T-helper 2 cell treated with Interferon-gamma antibody and Interleukin-4, amounts not matched to agents 5 μg/mL and 100 μg/mL, for 36 hours (primary cell): ENCODE results near the gene AP5B1.
"Not testable (repeated sequence)": the region's sequence is repeated elsewhere in the genome, so short reads cannot be mapped to it uniquely, and the experiment has no call there.

Experiments
- DNase-seq: peaks from one replicate; pipeline ENCODE4 v3.0.0; 2021; ENCODE audit warnings: low spot score
- H3K27ac Mint-ChIP-seq: one replicate; pipeline ENCODE4 v1.8.0; 2021; ENCODE audit warnings: mild to moderate bottlenecking, mixed read lengths
- H3K27me3 Mint-ChIP-seq: one replicate; pipeline ENCODE4 v1.8.0; 2021; ENCODE audit warnings: low read depth, mixed read lengths
- H3K36me3 Mint-ChIP-seq: one replicate; pipeline ENCODE4 v1.8.0; 2021; ENCODE audit warnings: low read depth, mixed read lengths
- H3K4me1 Mint-ChIP-seq: one replicate; pipeline ENCODE4 v1.8.0; 2021; ENCODE audit warnings: low read depth, mixed read lengths
- H3K4me3 Mint-ChIP-seq: one replicate; pipeline ENCODE4 v1.8.0; 2022; ENCODE audit warnings: mild to moderate bottlenecking, moderate library complexity, mixed read lengths
- H3K9me3 Mint-ChIP-seq: one replicate; pipeline ENCODE4 v1.8.0; 2021; ENCODE audit warnings: mixed read lengths

AP5B1 gene

GRCh38 chr11:65773784-65774411, 6.9 kb downstream of the AP5B1 start:
- Mint-ChIP-seq H3K4me1 (peaks cover 6% of the 10 kb centered on the region), H3K36me3 (peaks cover 20% of the 10 kb centered on the region), H3K4me3 (no peak overlapping the region), H3K9me3 (no peaks in the 10 kb centered on the region), H3K27ac (no peak overlapping the region), H3K27me3 (no peaks in the 10 kb centered on the region)
- DNase-seq = no peak

- peaks cover 6% of the 10 kb centered on the region for H3K4me1 Mint-ChIP-seq
- no peak for DNase-seq
- peaks cover 8% of the 10 kb centered on the region for H3K36me3 Mint-ChIP-seq
- H3K9me3 Mint-ChIP-seq = no peaks in the 10 kb centered on the region
- H3K27ac Mint-ChIP-seq = no peak overlapping the region
- H3K4me3 Mint-ChIP-seq = no peak overlapping the region
- H3K27me3 Mint-ChIP-seq = no peaks in the 10 kb centered on the region
Measured at GRCh38 chr11:65771589-65772112, 9.1 kb downstream of the AP5B1 start.

- H3K9me3 Mint-ChIP-seq = no peaks in the 10 kb centered on the region
- no peaks in the 10 kb centered on the region for H3K27me3 Mint-ChIP-seq
- no peak overlapping the region for H3K27ac Mint-ChIP-seq
- DNase-seq = no peak
- peaks cover 6% of the 10 kb centered on the region for H3K36me3 Mint-ChIP-seq
- no peak overlapping the region for H3K4me3 Mint-ChIP-seq
- H3K4me1 Mint-ChIP-seq = peaks cover 6% of the 10 kb centered on the region
Measured at GRCh38 chr11:65770951-65771567, 9.7 kb downstream of the AP5B1 start.

- H3K27me3 Mint-ChIP-seq, H3K4me3 Mint-ChIP-seq, H3K9me3 Mint-ChIP-seq, H3K4me1 Mint-ChIP-seq, H3K36me3 Mint-ChIP-seq, DNase-seq, H3K27ac Mint-ChIP-seq: not testable (repeated sequence)
Measured at GRCh38 chr11:65767806-65768205, 13.0 kb downstream of the AP5B1 start.

GRCh38 chr11:65767406-65767805, 13.4 kb downstream of the AP5B1 start:
- Mint-ChIP-seq H3K27ac (no peak overlapping the region), H3K9me3 (no peaks in the 10 kb centered on the region), H3K36me3 (peaks cover 2% of the 10 kb centered on the region), H3K27me3 (no peaks in the 10 kb centered on the region), H3K4me3 (no peak overlapping the region), H3K4me1 (peaks cover 3% of the 10 kb centered on the region)
- no peak for DNase-seq

GRCh38 chr11:65766535-65766934, 14.2 kb downstream of the AP5B1 start:
- peaks cover 2% of the 10 kb centered on the region for H3K36me3 Mint-ChIP-seq
- H3K9me3 Mint-ChIP-seq = no peaks in the 10 kb centered on the region
- H3K4me1 Mint-ChIP-seq = peaks cover 3% of the 10 kb centered on the region
- no peak overlapping the region for H3K4me3 Mint-ChIP-seq
- H3K27me3 Mint-ChIP-seq = peaks cover under 1% of the 10 kb centered on the region
- DNase-seq = no peak
- H3K27ac Mint-ChIP-seq = no peak overlapping the region

GRCh38 chr11:65764434-65764833, 16.3 kb downstream of the AP5B1 start:
- Mint-ChIP-seq H3K36me3 (no peaks in the 10 kb centered on the region), H3K27ac (no peak overlapping the region), H3K27me3 (peaks cover 5% of the 10 kb centered on the region), H3K4me1 (no peaks in the 10 kb centered on the region), H3K9me3 (no peaks in the 10 kb centered on the region), H3K4me3 (no peak overlapping the region)
- DNase-seq = no peak

- H3K27me3 Mint-ChIP-seq, H3K36me3 Mint-ChIP-seq, H3K4me1 Mint-ChIP-seq, DNase-seq, H3K4me3 Mint-ChIP-seq, H3K27ac Mint-ChIP-seq, H3K9me3 Mint-ChIP-seq: not testable (repeated sequence)
Measured at GRCh38 chr11:65762816-65763215, 18.0 kb downstream of the AP5B1 start.

- not testable (repeated sequence) for DNase-seq, H3K4me1 Mint-ChIP-seq, H3K27me3 Mint-ChIP-seq, H3K4me3 Mint-ChIP-seq, H3K27ac Mint-ChIP-seq, H3K9me3 Mint-ChIP-seq, H3K36me3 Mint-ChIP-seq
Measured at GRCh38 chr11:65762169-65762568, 18.6 kb downstream of the AP5B1 start.

GRCh38 chr11:65745049-65745448, 35.7 kb downstream of the AP5B1 start:
- Mint-ChIP-seq H3K9me3 (no peaks in the 10 kb centered on the region), H3K4me1 (no peaks in the 10 kb centered on the region), H3K27ac (no peak overlapping the region), H3K4me3 (no peak overlapping the region), H3K36me3 (no peaks in the 10 kb centered on the region), H3K27me3 (peaks cover 28% of the 10 kb centered on the region)
- DNase-seq = no peak

GRCh38 chr11:65744699-65745042, 36.1 kb downstream of the AP5B1 start:
- no peak for DNase-seq
- no peaks in the 10 kb centered on the region for H3K36me3 Mint-ChIP-seq
- H3K4me1 Mint-ChIP-seq = no peaks in the 10 kb centered on the region
- H3K9me3 Mint-ChIP-seq = no peaks in the 10 kb centered on the region
- no peak overlapping the region for H3K27ac Mint-ChIP-seq
- peaks cover 24% of the 10 kb centered on the region for H3K27me3 Mint-ChIP-seq
- H3K4me3 Mint-ChIP-seq = no peak overlapping the region

- peaks cover 19% of the 10 kb centered on the region for H3K27me3 Mint-ChIP-seq
- DNase-seq = no peak
- no peaks in the 10 kb centered on the region for H3K9me3 Mint-ChIP-seq
- no peak overlapping the region for H3K4me3 Mint-ChIP-seq
- no peaks in the 10 kb centered on the region for H3K4me1 Mint-ChIP-seq
- H3K27ac Mint-ChIP-seq = no peak overlapping the region
- no peaks in the 10 kb centered on the region for H3K36me3 Mint-ChIP-seq
Measured at GRCh38 chr11:65744026-65744698, 36.6 kb downstream of the AP5B1 start.

- no peaks in the 10 kb centered on the region for H3K4me1 Mint-ChIP-seq
- peaks cover 14% of the 10 kb centered on the region for H3K27me3 Mint-ChIP-seq
- H3K4me3 Mint-ChIP-seq = no peak overlapping the region
- H3K9me3 Mint-ChIP-seq = no peaks in the 10 kb centered on the region
- no peak for DNase-seq
- H3K36me3 Mint-ChIP-seq = no peaks in the 10 kb centered on the region
- no peak overlapping the region for H3K27ac Mint-ChIP-seq
Measured at GRCh38 chr11:65743681-65744025, 37.1 kb downstream of the AP5B1 start.

GRCh38 chr11:65742353-65742752, 38.4 kb downstream of the AP5B1 start:
- Mint-ChIP-seq H3K4me3 (no peak overlapping the region), H3K9me3 (no peaks in the 10 kb centered on the region), H3K27me3 (peaks cover 19% of the 10 kb centered on the region), H3K36me3 (no peaks in the 10 kb centered on the region), H3K27ac (no peak overlapping the region), H3K4me1 (no peaks in the 10 kb centered on the region)
- no peak for DNase-seq
